Measurements from ENCODE around the gene SAMSN1. TPM values are rescaled to one million over a fixed set of nuclear protein-coding genes. Genes with fewer than 3 reads are reported as not detected.

Gene SAMSN1
- total RNA-seq, 1 donor from 2014 or later, result 6.4 TPM

DNA sequence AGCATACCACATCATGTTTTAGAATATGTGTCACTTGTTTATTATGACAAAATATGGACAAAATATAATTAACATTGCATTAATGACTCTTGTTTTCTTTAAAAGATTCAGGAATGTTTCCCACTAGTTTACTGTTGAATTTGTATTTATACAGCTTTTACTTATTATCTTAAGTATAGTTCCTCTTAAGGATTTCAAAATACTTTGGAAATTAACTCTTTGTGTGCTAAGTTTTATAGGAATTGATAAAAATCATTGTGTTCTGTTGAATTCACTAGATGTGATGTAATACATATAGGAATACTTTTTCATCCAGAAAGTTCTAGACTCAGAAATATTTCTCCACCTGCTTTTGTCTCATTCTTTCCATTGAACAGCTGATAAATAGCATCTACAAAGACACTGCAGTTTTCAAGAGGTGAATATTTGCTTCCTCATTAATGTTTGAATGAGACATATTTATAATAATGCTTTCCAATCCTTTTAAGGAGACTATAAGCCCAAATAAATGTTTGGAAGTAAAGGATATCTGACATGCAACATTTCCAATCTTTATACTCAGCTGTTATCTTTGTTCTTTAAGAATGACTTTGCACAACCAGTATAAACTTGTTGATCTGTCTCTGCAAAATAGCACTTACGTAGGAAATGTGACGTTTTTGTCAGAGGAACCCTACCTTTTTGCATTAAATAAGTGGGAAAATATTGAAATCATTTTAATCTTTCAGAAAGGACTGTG is 38.4 kb upstream of the SAMSN1 start:
- intact Hi-C loops (cut with DNase I), result no loop called here
- no peak for DNase-seq (ENCODE audit: extremely low spot score in 2 of 2)
- Histone ChIP-seq H3K27me3 (no peaks in the 10 kb centered on the region), H3K4me3 (no peak overlapping the region), H3K4me1 (no peaks in the 10 kb centered on the region), H3K27ac (no peak overlapping the region), H3K9me3 (no peaks in the 10 kb centered on the region), H3K36me3 (no peaks in the 10 kb centered on the region)
- TF ChIP-seq, protein P1, sequence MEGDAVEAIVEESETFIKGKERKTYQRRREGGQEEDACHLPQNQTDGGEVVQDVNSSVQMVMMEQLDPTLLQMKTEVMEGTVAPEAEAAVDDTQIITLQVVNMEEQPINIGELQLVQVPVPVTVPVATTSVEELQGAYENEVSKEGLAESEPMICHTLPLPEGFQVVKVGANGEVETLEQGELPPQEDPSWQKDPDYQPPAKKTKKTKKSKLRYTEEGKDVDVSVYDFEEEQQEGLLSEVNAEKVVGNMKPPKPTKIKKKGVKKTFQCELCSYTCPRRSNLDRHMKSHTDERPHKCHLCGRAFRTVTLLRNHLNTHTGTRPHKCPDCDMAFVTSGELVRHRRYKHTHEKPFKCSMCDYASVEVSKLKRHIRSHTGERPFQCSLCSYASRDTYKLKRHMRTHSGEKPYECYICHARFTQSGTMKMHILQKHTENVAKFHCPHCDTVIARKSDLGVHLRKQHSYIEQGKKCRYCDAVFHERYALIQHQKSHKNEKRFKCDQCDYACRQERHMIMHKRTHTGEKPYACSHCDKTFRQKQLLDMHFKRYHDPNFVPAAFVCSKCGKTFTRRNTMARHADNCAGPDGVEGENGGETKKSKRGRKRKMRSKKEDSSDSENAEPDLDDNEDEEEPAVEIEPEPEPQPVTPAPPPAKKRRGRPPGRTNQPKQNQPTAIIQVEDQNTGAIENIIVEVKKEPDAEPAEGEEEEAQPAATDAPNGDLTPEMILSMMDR (IDR thresholded peaks at IDR 0.05), result no peak
- TF ChIP-seq POLR2A (IDR thresholded peaks at IDR 0.05), result no peak
- TF ChIP-seq POLR2AphosphoS5 (IDR thresholded peaks at IDR 0.05; ENCODE audit: insufficient read depth in 1 of 2, low read depth in 1 of 2), result no peak

DNA sequence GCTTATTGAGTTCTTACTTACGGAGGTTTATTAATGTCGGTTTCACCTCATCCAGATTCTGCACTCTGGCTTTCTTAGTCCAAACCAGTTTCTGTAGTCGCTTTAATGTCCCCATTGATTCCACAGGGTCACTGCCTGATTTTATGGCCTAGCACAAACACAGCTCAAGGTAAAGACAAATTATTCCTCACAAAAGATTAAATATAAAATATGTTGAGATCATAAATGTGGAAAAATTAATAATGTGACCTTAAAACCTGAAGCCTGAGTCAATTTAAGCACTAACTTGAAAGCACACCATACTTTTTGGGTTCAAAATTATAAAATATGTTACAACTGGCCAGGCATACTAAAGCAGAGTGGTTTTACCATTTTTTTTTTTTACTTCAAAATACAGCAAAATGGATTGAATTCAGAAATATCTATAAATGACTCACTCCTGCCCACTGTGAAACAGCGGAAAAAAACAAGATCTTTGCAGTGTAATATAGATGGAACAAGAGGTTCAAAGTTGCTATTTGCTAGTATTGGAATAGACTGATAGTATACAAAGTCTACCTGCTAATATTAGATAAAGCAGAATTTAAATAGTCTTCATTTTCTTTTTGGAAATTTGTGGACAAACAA is 37.6 kb upstream of the SAMSN1 start:
- no peak overlapping the region for H3K4me3 ChIP-seq
- no peaks in the 10 kb centered on the region for H3K9me3 ChIP-seq
- intact Hi-C loops (cut with DNase I), result no loop called here
- DNase-seq (ENCODE audit: extremely low spot score in 2 of 2), result no peak
- no peaks in the 10 kb centered on the region for H3K4me1 ChIP-seq
- H3K36me3 ChIP-seq, result no peaks in the 10 kb centered on the region
- H3K27ac ChIP-seq, result no peak overlapping the region
- TF ChIP-seq POLR2A (IDR thresholded peaks at IDR 0.05) (no peak), POLR2AphosphoS5 (IDR thresholded peaks at IDR 0.05; ENCODE audit: insufficient read depth in 1 of 2, low read depth in 1 of 2) (no peak)
- TF ChIP-seq, protein P1 (IDR thresholded peaks at IDR 0.05), result no peak
- H3K27me3 ChIP-seq, result no peaks in the 10 kb centered on the region

DNA sequence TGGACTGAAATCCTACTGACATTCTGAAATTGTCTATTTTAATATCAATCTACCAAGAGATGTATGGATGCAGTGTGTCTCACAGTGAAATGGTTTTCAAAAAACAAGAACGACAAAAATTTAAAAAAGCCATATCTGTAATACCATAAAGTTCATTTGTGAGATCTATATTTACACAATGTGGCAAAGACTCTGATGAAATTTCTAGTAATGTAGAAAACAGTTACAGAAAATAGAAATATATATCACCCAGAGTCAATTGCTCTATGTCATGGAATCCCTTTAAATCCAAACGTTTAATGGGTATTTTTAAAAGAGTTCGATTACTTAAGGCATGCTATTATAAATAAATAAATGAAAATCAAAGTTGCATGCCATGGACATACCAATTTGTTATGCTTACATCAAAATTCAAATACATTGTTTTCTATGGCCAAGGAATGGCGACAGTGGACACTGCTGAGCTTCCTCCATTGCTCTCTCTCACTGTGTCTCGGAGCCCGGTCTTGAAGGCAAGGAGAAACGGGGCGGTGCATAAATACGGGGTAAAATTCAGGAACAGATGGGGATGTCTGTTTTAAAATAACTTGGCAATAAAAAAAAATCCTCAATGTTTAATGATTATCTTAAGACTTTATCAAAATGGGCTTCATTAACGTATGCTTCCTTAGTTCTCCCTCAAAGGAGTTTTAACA is 37.0 kb upstream of the SAMSN1 start:
- no peaks in the 10 kb centered on the region for H3K4me1 ChIP-seq
- intact Hi-C loops (cut with DNase I), result no loop called here
- DNase-seq (ENCODE audit: extremely low spot score in 2 of 2), result no peak
- H3K9me3 ChIP-seq, result no peaks in the 10 kb centered on the region
- H3K27ac ChIP-seq, result no peak overlapping the region
- H3K36me3 ChIP-seq, result no peaks in the 10 kb centered on the region
- TF ChIP-seq POLR2A (IDR thresholded peaks at IDR 0.05), result no peak
- TF ChIP-seq, protein P1 (IDR thresholded peaks at IDR 0.05), result no peak
- no peak for TF ChIP-seq POLR2AphosphoS5 (IDR thresholded peaks at IDR 0.05; ENCODE audit: insufficient read depth in 1 of 2, low read depth in 1 of 2)
- no peak overlapping the region for H3K4me3 ChIP-seq
- no peaks in the 10 kb centered on the region for H3K27me3 ChIP-seq

- H3K4me1 ChIP-seq, result no peaks in the 10 kb centered on the region
- DNase-seq (ENCODE audit: extremely low spot score in 2 of 2), result no peak
- no peak overlapping the region for H3K27ac ChIP-seq
- no peaks in the 10 kb centered on the region for H3K36me3 ChIP-seq
- H3K9me3 ChIP-seq, result no peaks in the 10 kb centered on the region
- intact Hi-C loops (cut with DNase I), result no loop called here
- no peaks in the 10 kb centered on the region for H3K27me3 ChIP-seq
- no peak overlapping the region for H3K4me3 ChIP-seq
- TF ChIP-seq POLR2AphosphoS5 (IDR thresholded peaks at IDR 0.05; ENCODE audit: insufficient read depth in 1 of 2, low read depth in 1 of 2) (no peak), POLR2A (IDR thresholded peaks at IDR 0.05) (no peak)
- TF ChIP-seq, protein P1 (IDR thresholded peaks at IDR 0.05), result no peak
These were observed 35.9 kb upstream of the SAMSN1 start for GRCh38 chr21:14581902-14582457.
